SHP77 (cell line): Measurements from ENCODE around the gene PTMA.
"Not testable (repeated sequence)": the region's sequence is repeated elsewhere in the genome, so short reads cannot be mapped to it uniquely, and the experiment has no call there.

Source experiments
- DNase-seq, 2 experiments: peaks; one replicate each; lab custom pipeline; 2025; lab: John Stamatoyannopoulos, UW

PTMA gene

GRCh38 chr2:231716666-231717280, 8.4 kb downstream of the PTMA start:
- DNase-seq, result no peak

GRCh38 chr2:231717281-231718171, 9.2 kb downstream of the PTMA start:
- peak; percentile 74 to 81 for DNase-seq

DNA sequence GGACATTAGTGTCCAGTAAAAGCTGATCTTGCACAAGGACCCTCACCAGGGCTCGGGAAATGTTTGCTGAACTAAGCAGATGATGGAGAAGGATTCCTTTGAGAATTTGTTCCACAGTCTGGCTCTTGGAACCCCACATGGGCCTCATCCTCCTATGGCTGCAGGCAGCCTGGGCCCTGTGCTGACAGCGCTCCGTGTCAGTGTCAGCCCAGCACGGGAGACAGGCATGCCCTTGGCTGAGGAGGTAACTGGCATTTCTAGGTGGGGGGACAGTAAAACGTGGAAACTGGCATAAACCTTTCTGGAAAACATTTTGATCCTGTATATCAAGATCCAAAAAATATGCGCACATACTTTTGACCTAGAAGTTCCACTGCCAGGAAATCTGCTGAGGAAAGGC, 10.5 kb downstream of the PTMA start:
- DNase-seq, result no peak

- DNase-seq, result peak in 1 of 2 experiments; percentile 19
Measured at GRCh38 chr2:231720292-231720986, 12.1 kb downstream of the PTMA start.

DNA sequence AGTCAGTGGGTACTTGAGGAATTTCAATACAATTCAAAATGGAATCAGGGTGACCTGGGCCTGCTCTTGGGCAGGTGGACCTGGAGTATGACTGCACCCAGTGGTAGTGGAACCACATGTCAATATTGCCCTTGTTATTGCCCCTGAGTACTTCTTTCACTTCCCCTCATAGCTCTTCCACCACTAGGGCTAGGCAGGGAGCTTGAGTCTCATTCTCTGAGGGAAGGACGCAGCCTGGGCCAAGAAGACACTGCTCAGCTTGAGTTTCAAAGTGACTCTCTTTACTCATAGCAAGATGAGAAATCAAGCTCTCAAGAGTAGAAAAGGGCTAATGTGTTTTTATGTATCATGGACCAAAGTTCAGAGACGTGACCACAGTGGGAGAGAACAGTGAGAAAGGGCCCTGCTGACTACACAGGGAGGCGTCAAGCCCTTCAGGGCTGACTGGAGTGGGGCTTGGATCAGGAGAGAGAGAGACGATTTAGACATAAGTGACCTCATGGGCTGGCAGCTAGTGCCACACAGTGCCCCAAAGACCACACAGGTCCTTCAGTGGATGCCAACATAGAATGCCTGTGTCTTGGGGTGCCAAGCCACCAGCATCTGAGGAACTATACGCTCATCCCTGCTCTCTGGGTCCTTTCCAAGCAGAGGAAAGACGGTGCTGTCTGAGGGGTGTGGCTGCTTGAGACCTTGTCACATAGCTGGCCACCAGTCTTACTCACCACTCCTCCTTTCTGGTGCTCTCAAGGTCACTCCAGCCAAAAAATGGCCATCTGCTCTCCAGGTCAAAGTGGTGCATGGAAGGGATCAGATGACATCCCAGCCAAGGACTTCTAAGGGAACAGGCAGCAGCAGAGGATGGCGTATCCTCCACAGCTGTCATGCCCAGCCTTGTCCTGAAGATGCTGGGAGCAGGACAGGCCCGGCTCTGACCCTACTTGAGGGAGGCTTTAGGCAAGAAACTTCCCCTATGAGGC, 13.0 kb downstream of the PTMA start:
- DNase-seq, result no peak

GRCh38 chr2:231722721-231723307, 14.5 kb downstream of the PTMA start:
- no peak for DNase-seq

GRCh38 chr2:231725476-231725875, 17.2 kb downstream of the PTMA start:
- no peak for DNase-seq

GRCh38 chr2:231726276-231726675, 18.0 kb downstream of the PTMA start:
- no peak for DNase-seq

DNA sequence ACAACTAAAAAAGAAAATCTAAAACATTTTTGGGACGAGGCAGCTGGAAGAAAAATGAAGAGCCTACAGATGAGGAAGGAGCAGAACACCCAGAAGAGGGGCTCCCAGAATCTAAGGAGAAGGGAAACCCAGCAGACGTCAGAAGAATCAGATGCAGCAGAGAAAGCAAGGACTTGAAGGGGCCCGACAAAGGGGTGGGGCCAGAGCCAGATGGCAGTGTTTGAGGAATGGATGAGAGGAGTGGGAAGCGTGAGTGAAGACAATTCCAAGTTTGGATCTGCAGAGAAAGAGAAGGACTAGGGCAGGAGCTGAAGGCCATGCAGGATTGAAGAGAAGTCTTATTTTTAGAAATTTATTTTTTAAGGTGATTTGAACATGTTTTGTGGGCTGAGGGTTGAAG, 19.3 kb downstream of the PTMA start:
- no peak for DNase-seq

DNA sequence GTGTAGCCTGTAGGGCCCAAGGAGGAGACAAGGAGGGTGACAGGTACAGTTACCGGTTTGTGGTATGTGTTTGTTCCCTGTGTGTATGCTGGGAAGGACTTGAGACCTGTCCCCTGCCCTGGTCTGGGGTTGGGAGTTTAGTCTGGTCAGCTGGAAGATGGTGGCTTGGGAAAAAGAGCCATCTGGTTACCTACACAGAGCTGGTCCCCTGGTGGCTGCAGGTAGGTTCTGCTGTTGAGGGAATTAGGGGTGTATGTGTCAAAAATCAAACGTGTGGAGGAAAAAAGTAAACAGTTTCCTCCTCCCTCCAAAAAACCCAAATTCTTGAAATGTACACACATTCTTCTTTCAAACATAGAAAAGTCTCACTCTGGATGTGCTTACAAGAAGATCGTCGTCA, 24.3 kb downstream of the PTMA start:
- DNase-seq, result no peak

DNA sequence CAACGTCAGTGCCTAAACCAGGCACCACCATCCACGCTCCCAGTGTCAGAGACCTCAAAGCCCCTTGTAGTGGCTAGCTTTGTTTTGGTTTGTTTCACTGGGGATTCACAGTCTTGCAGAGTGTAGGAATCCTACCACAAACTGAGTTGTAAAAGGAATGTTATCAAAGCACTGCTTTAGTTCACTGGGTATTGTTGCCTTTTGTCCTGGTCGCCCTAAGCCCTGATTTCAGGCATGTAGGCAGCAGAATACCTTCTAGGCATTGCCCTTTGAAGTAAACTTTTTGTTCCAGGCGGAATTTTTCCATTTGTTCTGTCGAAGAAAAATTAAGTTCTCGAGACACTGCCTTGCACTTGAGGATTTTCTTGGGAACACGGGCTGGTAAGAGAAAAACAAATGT, 29.4 kb downstream of the PTMA start:
- DNase-seq, result no peak

GRCh38 chr2:231743376-231744116, 35.2 kb downstream of the PTMA start:
- no peak for DNase-seq

DNA sequence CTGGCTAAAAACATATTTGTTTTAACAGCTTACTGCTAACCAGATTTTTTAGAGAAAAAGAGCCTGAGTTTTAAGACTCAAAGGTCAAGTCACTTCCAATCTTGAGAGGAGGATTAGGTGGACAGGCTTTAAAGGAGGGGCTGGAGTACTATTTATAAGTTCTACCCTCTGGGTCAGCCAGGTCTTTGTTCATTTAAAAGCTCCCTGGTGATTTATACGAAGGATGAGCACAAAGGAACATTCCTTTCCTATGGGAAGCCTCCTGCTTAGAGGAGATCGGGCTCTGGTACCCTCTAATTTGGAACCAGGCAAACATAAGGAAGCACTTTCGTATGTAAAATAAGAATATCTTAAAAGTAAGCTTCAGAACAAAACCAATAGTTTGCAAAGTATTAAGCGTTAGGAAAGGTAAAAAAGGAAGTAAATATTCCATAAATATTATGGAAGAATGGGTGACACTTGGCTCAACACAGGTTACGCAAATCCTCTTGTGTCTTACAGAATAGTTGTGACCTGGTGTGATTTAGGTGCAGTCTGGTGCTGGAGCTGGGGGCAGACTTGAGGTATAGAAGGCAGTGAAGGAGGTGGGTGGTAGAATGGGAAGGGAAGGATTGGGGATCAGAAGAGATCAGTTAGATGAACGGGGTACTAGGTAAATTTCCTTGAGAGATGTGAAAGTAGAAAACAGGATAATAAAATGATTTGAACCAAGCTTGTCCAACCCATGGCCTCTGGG, 37.1 kb downstream of the PTMA start:
- DNase-seq, result no peak

GRCh38 chr2:231748153-231748896, 40.0 kb downstream of the PTMA start:
- not testable (repeated sequence) for DNase-seq

DNA sequence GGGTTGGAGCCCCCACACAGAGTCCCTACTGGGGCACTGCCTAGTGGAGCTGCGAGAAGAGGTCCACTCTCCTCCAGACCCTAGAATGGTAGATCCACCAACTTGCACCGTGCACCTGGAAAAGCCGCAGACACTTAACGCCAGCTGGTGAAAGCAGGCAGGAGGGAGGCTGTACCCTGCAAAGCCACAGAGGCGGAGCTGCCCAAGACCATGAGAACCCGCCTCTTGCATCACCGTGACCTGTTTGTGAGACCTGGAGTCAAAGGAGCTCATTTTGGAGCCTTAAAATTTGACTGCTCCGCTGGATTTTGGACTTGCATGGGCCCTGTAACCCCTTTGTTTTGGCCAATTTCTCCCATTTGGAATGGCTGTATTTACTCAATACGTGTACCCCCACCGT, 40.7 kb downstream of the PTMA start:
- DNase-seq, result not testable (repeated sequence)

GRCh38 chr2:231751042-231751815, 42.9 kb downstream of the PTMA start:
- no peak for DNase-seq

DNA sequence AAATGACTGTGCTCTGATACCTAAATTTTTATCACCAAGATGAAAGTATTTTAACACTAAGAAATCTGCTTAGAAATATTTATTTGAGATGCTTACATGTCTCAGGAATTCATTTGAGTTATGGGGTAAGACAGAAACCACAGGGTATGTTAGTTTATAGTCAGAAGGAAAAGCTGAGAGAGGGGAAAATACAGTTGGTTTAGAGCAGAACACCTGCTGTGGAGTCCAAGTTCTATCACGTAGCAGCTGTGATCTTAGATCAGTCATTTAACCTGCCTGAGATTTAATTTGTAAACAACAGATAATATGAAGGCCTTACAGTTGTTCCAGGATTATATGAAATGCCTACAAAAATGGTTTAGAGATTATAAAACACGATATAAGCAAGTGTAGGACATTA, 43.7 kb downstream of the PTMA start:
- DNase-seq, result no peak

DNA sequence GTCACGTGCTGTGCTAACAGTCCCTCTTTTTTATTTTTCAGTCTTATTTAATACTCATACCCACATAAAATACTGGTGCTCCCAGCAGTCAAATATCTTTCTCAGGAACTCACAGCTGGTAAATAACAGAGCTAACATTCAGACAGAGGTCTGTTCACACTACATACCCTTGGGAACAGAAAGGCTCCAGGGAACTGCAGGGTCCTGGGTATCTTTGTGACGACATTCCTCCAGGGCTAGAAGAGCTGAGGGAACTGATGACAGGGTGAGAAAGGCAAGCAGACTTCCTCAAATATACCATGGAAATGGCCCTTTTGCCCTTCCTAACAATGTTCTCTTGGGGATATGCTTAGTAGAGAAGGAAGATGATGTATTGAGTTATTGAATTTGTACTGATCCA, 53.4 kb downstream of the PTMA start:
- DNase-seq, result no peak
